GM19395 (cell line): Measurements from ENCODE around the gene PITPNM3.
"Not testable (repeated sequence)": the region's sequence is repeated elsewhere in the genome, so short reads cannot be mapped to it uniquely, and the experiment has no call there.

Source experiments
- ATAC-seq: cut with Tn5 transposase; IDR thresholded peaks from one replicate; pipeline ENCODE4 v1.9.1; 2021; ENCODE audit warnings: mild to moderate bottlenecking, moderate library complexity; ENCODE audit not compliant: unreplicated experiment

Gene PITPNM3

GRCh38 chr17:6556121-6557039 lies at the start of gene PITPNM3:
PITPNM3 (minus strand) TSS chr17:6556555; CDS start chr17:6556406, 149 bp downstream.
- ATAC-seq, result no peak

GRCh38 chr17:6605142-6605541 lies 48.8 kb upstream of the PITPNM3 start:
- ATAC-seq, result no peak

GRCh38 chr17:6603744-6604325 lies 47.5 kb upstream of the PITPNM3 start:
- no peak for ATAC-seq

GRCh38 chr17:6602141-6602540 lies 45.8 kb upstream of the PITPNM3 start:
- ATAC-seq, result no peak

- ATAC-seq, result no peak
Measured at GRCh38 chr17:6599364-6599763, 43.0 kb upstream of the PITPNM3 start.

GRCh38 chr17:6597727-6598126 lies 41.4 kb upstream of the PITPNM3 start:
- ATAC-seq, result no peak

- no peak for ATAC-seq
Measured at GRCh38 chr17:6596941-6597340, 40.6 kb upstream of the PITPNM3 start.

- no peak for ATAC-seq
Measured at GRCh38 chr17:6596511-6596910, 40.2 kb upstream of the PITPNM3 start.

- ATAC-seq, result no peak
Measured at GRCh38 chr17:6596081-6596480, 39.7 kb upstream of the PITPNM3 start.

- not testable (repeated sequence) for ATAC-seq
Measured at GRCh38 chr17:6593371-6593770, 37.0 kb upstream of the PITPNM3 start.

- no peak for ATAC-seq
Measured at GRCh38 chr17:6592173-6592572, 35.8 kb upstream of the PITPNM3 start.

GRCh38 chr17:6591599-6592158 lies 35.3 kb upstream of the PITPNM3 start:
- ATAC-seq, result no peak

- ATAC-seq, result no peak
Measured at GRCh38 chr17:6589266-6589946, 33.1 kb upstream of the PITPNM3 start.

- ATAC-seq, result no peak
Measured at GRCh38 chr17:6588165-6588564, 31.8 kb upstream of the PITPNM3 start.

GRCh38 chr17:6587310-6587709 lies 31.0 kb upstream of the PITPNM3 start:
- no peak for ATAC-seq

GRCh38 chr17:6583411-6583810 lies 27.1 kb upstream of the PITPNM3 start:
- ATAC-seq, result no peak

- ATAC-seq, result no peak
Measured at GRCh38 chr17:6580625-6581024, 24.3 kb upstream of the PITPNM3 start.

- no peak for ATAC-seq
Measured at GRCh38 chr17:6578491-6578890, 22.1 kb upstream of the PITPNM3 start.

GRCh38 chr17:6577686-6578263 lies 21.4 kb upstream of the PITPNM3 start:
- ATAC-seq, result no peak

- no peak for ATAC-seq
Measured at GRCh38 chr17:6576038-6576785, 19.9 kb upstream of the PITPNM3 start.
